ENCODE data around the gene TMEM255A. TPM values are rescaled to one million over a fixed set of nuclear protein-coding genes. Genes with fewer than 3 reads are reported as not detected.

TMEM255A gene
- polyA plus RNA-seq = 7.5 and 7.6 TPM in 2 replicates
- polyA minus RNA-seq = 7.1 and 10.7 TPM in 2 replicates

DNA sequence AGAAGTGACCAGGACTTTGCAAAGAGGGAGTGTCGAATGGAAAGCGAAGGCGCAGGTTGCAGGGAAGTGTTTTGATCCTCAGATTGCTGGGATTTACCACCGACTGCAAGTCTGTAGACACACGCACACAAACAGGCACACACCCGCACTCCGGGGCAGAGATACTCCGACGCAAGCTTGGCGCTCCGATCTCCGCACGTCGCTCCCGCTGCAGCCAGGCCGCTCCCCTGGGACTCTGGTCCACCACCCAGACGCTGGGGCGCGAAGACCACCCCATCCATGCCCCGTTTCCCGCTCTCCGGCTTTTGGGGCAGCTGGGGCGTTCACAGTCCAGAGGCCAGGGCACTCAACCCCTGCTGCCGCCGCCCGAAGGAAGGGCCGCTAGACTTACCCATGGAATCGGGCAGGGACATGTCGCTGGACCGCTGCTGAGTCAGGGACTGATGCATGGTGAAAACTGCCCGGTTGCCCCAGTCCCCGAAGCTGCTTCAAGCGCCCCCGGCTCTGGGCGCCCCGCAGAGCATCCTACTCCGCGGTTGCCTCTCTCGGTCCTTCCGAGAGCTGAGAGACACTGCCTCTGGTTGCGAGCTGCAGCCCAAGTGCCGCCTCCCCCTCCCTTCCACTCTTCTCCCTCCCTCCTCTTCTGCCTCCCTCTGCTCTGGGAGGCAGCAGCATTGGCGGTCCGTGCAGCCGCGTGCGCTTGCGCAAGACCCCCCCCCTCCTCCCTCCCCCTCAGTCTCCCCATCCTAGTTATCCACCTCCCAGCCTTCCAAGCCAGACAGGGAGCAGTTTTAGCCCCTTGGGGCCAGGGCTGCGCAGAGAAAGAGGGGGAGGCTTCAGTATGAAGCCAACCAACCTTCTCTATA lies at the start of gene TMEM255A:
TMEM255A (minus strand) TSS at position 601 of the 866 bp plus-strand sequence; CDS start at position 449, 152 bp downstream.
- Histone ChIP-seq H3K9ac (ENCODE audit: low read length) (peak within 1 kb of the TSS; percentile 64), H3K79me2 (replicated peaks; ENCODE audit: insufficient read depth, low read length) (no peaks in the 10 kb centered on the region), H3K27ac (ENCODE audit: low read length) (no peak within 1 kb of the TSS), H4K20me1 (ENCODE audit: insufficient read depth) (no peaks in the 10 kb centered on the region), H3K9me2 (ENCODE audit: insufficient read depth, low read length) (no peaks in the 10 kb centered on the region), H3K9me3 (ENCODE audit: low read length) (no peaks in the 10 kb centered on the region), H3K4me3 (ENCODE audit: low read length) (peak within 1 kb of the TSS; percentile 77), H2AFZ (ENCODE audit: low read depth, low read length) (no peak within 1 kb of the TSS), H3F3A (ENCODE audit: insufficient read depth, low read length, poor library complexity, severe bottlenecking) (no peaks in the 10 kb centered on the region), H3K27me3 (ENCODE audit: insufficient read depth, low read depth, low read length) (no peaks in the 10 kb centered on the region), H3K4me2 (ENCODE audit: low read length) (peak within 1 kb of the TSS; percentile 73), H3K36me3 (ENCODE audit: insufficient read depth, low read length) (no peaks in the 10 kb centered on the region)
- TF ChIP-seq SMC3 (conservative IDR thresholded peaks at IDR 0.05; ENCODE audit: poor library complexity) (no peak), EP300 (conservative IDR thresholded peaks at IDR 0.05; ENCODE audit: poor library complexity, severe bottlenecking) (no peak), TAF1 (IDR thresholded peaks at IDR 0.05; ENCODE audit: low read depth) (no peak), RAD21 (conservative IDR thresholded peaks at IDR 0.05) (no peak)
- TF ChIP-seq, protein P1, sequence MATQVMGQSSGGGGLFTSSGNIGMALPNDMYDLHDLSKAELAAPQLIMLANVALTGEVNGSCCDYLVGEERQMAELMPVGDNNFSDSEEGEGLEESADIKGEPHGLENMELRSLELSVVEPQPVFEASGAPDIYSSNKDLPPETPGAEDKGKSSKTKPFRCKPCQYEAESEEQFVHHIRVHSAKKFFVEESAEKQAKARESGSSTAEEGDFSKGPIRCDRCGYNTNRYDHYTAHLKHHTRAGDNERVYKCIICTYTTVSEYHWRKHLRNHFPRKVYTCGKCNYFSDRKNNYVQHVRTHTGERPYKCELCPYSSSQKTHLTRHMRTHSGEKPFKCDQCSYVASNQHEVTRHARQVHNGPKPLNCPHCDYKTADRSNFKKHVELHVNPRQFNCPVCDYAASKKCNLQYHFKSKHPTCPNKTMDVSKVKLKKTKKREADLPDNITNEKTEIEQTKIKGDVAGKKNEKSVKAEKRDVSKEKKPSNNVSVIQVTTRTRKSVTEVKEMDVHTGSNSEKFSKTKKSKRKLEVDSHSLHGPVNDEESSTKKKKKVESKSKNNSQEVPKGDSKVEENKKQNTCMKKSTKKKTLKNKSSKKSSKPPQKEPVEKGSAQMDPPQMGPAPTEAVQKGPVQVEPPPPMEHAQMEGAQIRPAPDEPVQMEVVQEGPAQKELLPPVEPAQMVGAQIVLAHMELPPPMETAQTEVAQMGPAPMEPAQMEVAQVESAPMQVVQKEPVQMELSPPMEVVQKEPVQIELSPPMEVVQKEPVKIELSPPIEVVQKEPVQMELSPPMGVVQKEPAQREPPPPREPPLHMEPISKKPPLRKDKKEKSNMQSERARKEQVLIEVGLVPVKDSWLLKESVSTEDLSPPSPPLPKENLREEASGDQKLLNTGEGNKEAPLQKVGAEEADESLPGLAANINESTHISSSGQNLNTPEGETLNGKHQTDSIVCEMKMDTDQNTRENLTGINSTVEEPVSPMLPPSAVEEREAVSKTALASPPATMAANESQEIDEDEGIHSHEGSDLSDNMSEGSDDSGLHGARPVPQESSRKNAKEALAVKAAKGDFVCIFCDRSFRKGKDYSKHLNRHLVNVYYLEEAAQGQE (IDR thresholded peaks at IDR 0.05; ENCODE audit: borderline replicate concordance) = no peak
- TF ChIP-seq, protein P2, sequence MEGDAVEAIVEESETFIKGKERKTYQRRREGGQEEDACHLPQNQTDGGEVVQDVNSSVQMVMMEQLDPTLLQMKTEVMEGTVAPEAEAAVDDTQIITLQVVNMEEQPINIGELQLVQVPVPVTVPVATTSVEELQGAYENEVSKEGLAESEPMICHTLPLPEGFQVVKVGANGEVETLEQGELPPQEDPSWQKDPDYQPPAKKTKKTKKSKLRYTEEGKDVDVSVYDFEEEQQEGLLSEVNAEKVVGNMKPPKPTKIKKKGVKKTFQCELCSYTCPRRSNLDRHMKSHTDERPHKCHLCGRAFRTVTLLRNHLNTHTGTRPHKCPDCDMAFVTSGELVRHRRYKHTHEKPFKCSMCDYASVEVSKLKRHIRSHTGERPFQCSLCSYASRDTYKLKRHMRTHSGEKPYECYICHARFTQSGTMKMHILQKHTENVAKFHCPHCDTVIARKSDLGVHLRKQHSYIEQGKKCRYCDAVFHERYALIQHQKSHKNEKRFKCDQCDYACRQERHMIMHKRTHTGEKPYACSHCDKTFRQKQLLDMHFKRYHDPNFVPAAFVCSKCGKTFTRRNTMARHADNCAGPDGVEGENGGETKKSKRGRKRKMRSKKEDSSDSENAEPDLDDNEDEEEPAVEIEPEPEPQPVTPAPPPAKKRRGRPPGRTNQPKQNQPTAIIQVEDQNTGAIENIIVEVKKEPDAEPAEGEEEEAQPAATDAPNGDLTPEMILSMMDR (IDR thresholded peaks at IDR 0.05; ENCODE audit: poor library complexity, severe bottlenecking) = no peak

DNA sequence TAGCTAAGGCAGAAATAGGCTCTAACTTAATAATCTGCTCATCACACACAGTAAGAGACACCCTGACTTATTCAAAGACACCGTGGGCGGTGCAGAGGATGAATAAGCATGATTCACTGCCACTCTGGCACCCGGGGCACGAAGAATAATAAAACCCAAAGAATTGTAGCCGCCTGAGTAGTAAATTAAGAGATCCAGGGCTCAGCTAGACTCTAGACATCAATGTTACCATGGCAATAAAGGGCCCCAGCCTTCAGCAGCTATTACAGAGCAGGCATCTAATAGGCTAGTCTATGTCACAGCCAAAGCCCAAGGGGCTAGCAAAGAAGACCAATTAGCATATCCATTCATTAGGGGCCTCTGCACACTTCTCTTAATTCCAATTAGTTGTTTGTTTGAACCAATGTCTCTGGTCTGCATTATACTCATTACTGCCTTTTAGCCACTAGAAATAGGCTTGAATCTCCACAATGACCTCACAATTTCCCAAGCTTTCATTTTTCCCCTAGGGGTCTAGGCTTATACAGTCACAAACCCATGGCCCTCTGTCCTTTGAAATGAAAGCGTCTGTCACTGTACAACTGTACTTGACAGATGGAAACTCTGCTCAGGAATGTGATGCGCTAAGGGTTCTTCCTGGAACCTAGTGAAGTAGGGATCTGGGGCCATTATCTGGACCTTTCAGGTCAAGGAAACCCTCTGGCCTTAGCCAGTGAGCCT lies 47.6 kb upstream of the TMEM255A start:
- H3K9ac ChIP-seq (ENCODE audit: low read length) = peak overlapping the region; percentile 29
- TF ChIP-seq, protein P1 (IDR thresholded peaks at IDR 0.05; ENCODE audit: borderline replicate concordance) = peak; percentile 33
- TF ChIP-seq, protein P2 (IDR thresholded peaks at IDR 0.05; ENCODE audit: poor library complexity, severe bottlenecking) = no peak
- no peaks in the 10 kb centered on the region for H3K9me3 ChIP-seq (ENCODE audit: low read length)
- no peaks in the 10 kb centered on the region for H3K79me2 ChIP-seq (replicated peaks; ENCODE audit: insufficient read depth, low read length)
- peak overlapping the region; percentile 43 for H3K4me3 ChIP-seq (ENCODE audit: low read length)
- no peaks in the 10 kb centered on the region for H3F3A ChIP-seq (ENCODE audit: insufficient read depth, low read length, poor library complexity, severe bottlenecking)
- H3K27ac ChIP-seq (ENCODE audit: low read length) = peak overlapping the region; percentile 88
- no peaks in the 10 kb centered on the region for H3K36me3 ChIP-seq (ENCODE audit: insufficient read depth, low read length)
- H2AFZ ChIP-seq (ENCODE audit: low read depth, low read length) = no peak overlapping the region
- peak overlapping the region; percentile 10 for H3K4me2 ChIP-seq (ENCODE audit: low read length)
- no peaks in the 10 kb centered on the region for H3K9me2 ChIP-seq (ENCODE audit: insufficient read depth, low read length)
- no peaks in the 10 kb centered on the region for H3K27me3 ChIP-seq (ENCODE audit: insufficient read depth, low read depth, low read length)
- H4K20me1 ChIP-seq (ENCODE audit: insufficient read depth) = no peaks in the 10 kb centered on the region
